Testis (tissue), 3 donors: ENCODE results near the gene S100B. TPM values are rescaled to one million over a fixed set of nuclear protein-coding genes. Genes with fewer than 3 reads are reported as not detected.

Experiments used
- DNase-seq: peaks from one replicate; pipeline ENCODE4 v3.0.0-alpha.2; 2019
- H3K27ac ChIP-seq, 2 donors: fragments of 200-600 bp; sonication (generic); one replicate each; pipeline ENCODE4 v1.5.1; 2019
- H3K27me3 ChIP-seq: fragments of 200-600 bp; sonication (generic); one replicate; pipeline ENCODE4 v1.5.1; 2019
- H3K36me3 ChIP-seq: fragments of 200-600 bp; sonication (generic); one replicate; pipeline ENCODE4 v1.5.1; 2017; ENCODE audit warnings: low read depth; ENCODE audit errors: missing control alignments
- H3K4me1 ChIP-seq: fragments of 200-600 bp; sonication (generic); one replicate; pipeline ENCODE4 v1.5.1; 2019
- H3K4me3 ChIP-seq, 2 donors: fragments of 200-600 bp; sonication (generic); one replicate each; pipeline ENCODE4 v1.5.1; 2017 to 2019
- H3K9me3 ChIP-seq: fragments of 200-600 bp; sonication (generic); one replicate; pipeline ENCODE4 v1.5.1; 2017
- POLR2A ChIP-seq: fragments of 450-650 bp; IDR thresholded peaks from one replicate; pipeline ENCODE4 v1.6.1; 2017; ENCODE audit warnings: antibody characterized with exemption, mild to moderate bottlenecking, moderate library complexity
- WGBS, 2 donors: methylation state at CpG; one replicate each; pipeline ENCODE4 v1.1.5; 2018; 5-methylcytosine and 5-hydroxymethylcytosine counted together
- intact Hi-C: fragments of 100-400 bp; cut with DNase I; formaldehyde crosslinking; loops from one replicate; pipeline ENCODE4 v1.15.1; 2023; ENCODE audit warnings: low total_unique reads
- polyA plus RNA-seq: library from polyadenylated mRNA; stranded (reverse); fragments of 350-450 nt; fragmentation: Illumina TruSeq; extraction: RNeasy Lipid Tissue Mini Kit (QIAGEN cat#74804); gene quantifications from one replicate; pipeline ENCODE4 v1.2.3, GENCODE V29; 2014; ENCODE audit warnings: low read depth, low replicate concordance; ENCODE audit not compliant: insufficient read depth
- total RNA-seq, 2 donors: library from RNA; depleted of rRNA; stranded (reverse); fragments of >200 nt; gene quantifications; one replicate each; pipeline ENCODE4 v1.2.3, GENCODE V29; 2016
- TF ChIP-seq, protein P1 (sequence below), 3 experiments: fragments of 450-650 bp in 2 of 3; fragments of 200-600 bp in 1 of 3; sonication (generic) in 1 of 3; IDR thresholded peaks; one replicate each; pipeline ENCODE4 v1.5.1; 2016 to 2019; ENCODE audit warnings: antibody characterized with exemption in 3 of 3, mild to moderate bottlenecking in 2 of 3, moderate library complexity in 1 of 3

S100B gene
- total and polyA plus RNA-seq, 3 donors from 2014 or later, result 2.7 to 7.4 (median 7.1) TPM

DNA sequence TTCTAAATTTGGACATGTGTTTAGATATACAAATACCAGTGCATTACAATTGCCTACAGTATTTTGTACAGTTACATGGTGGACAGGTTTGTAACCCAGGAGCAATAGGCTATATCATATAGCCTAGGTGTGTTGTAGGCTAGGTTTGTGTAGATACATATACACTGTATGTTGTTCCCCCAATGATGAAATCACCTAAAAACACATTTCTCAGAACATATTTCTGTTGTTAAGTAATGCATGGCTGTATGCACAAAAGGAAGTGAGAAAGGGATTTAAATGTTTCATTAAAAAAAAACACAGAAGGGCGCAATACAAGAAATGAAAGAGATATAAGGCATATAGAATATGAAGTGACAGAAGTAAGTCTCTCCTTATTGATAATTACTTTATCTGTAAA, 32.0 kb downstream of the S100B start:
- Histone ChIP-seq H3K27me3 (no peaks in the 10 kb centered on the region), H3K9me3 (no peaks in the 10 kb centered on the region), H3K36me3 (no peaks in the 10 kb centered on the region), H3K27ac (no peak overlapping the region), H3K4me3 (no peak overlapping the region), H3K4me1 (no peaks in the 10 kb centered on the region)
- 96 to 100% methylated on average over 1 of the region's 1 CpG for WGBS, 2 donors
- no peak for TF ChIP-seq POLR2A
- TF ChIP-seq, protein P1, sequence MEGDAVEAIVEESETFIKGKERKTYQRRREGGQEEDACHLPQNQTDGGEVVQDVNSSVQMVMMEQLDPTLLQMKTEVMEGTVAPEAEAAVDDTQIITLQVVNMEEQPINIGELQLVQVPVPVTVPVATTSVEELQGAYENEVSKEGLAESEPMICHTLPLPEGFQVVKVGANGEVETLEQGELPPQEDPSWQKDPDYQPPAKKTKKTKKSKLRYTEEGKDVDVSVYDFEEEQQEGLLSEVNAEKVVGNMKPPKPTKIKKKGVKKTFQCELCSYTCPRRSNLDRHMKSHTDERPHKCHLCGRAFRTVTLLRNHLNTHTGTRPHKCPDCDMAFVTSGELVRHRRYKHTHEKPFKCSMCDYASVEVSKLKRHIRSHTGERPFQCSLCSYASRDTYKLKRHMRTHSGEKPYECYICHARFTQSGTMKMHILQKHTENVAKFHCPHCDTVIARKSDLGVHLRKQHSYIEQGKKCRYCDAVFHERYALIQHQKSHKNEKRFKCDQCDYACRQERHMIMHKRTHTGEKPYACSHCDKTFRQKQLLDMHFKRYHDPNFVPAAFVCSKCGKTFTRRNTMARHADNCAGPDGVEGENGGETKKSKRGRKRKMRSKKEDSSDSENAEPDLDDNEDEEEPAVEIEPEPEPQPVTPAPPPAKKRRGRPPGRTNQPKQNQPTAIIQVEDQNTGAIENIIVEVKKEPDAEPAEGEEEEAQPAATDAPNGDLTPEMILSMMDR (IDR thresholded peaks at IDR 0.05), result no peak
- intact Hi-C loops, result no loop called here
- no peak for DNase-seq

- no peak overlapping the region for H3K4me3 ChIP-seq
- H3K27ac ChIP-seq, result no peak overlapping the region
- intact Hi-C loops, result no loop called here
- TF ChIP-seq, protein P1 (IDR thresholded peaks at IDR 0.05), result no peak
- TF ChIP-seq POLR2A, result no peak
- no peaks in the 10 kb centered on the region for H3K9me3 ChIP-seq
- no peaks in the 10 kb centered on the region for H3K4me1 ChIP-seq
- no peaks in the 10 kb centered on the region for H3K36me3 ChIP-seq
- H3K27me3 ChIP-seq, result no peaks in the 10 kb centered on the region
- DNase-seq, result no peak
These were observed 34.3 kb downstream of the S100B start for GRCh38 chr21:46570631-46571030.

DNA sequence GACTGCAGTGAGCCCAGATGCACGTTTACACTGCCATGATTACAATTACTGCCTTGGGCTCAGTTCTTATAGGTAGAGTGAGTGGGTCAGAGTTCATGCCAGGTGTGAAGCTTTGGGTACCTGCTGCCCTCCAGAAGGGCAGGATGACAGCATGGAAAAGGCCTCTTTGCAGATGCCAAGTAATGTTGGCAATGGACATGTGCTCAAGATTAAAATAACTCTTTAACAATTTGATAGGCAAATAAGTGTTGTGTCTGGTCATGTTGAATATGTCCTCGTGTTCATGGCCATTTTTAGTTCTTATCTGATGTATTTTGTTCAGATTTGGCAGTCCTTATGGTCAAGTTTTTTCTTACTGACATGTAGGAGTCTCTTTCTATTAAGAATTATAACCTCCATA, 34.8 kb downstream of the S100B start:
- no peak for DNase-seq
- intact Hi-C loops, result no loop called here
- Histone ChIP-seq H3K27me3 (no peaks in the 10 kb centered on the region), H3K36me3 (no peaks in the 10 kb centered on the region), H3K4me1 (no peaks in the 10 kb centered on the region), H3K27ac (no peak overlapping the region), H3K9me3 (no peaks in the 10 kb centered on the region), H3K4me3 (no peak overlapping the region)
- 68 to 73% methylated on average over 2 of the region's 2 CpGs for WGBS, 2 donors
- TF ChIP-seq, protein P1 (IDR thresholded peaks at IDR 0.05), result no peak
- TF ChIP-seq POLR2A, result no peak

DNA sequence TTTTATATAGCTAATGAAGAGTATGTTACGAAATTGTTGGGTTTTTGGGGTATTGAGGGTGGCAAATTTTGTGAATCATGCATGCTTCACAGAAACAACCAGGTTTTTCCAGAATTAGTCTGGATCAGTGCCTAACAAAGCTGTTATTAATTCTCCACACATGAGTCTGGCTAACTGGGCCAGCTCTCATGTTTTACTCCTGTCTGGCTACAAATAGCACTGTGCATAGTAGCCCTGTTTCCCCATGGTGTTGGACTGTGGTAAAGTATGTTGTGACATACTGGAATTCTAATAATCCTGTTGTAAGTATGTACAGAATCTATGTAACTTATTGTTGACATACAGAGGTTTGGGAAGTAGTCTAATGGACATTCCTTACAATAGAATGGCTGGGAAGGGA, 35.8 kb downstream of the S100B start:
- H3K9me3 ChIP-seq, result no peaks in the 10 kb centered on the region
- no peak for DNase-seq
- intact Hi-C loops, result no loop called here
- H3K27me3 ChIP-seq, result no peaks in the 10 kb centered on the region
- no peaks in the 10 kb centered on the region for H3K36me3 ChIP-seq
- TF ChIP-seq POLR2A, result no peak
- TF ChIP-seq, protein P1 (IDR thresholded peaks at IDR 0.05), result no peak
- WGBS, 2 donors, result 93 to 98% methylated on average over 1 of the region's 1 CpG
- H3K4me1 ChIP-seq, result no peaks in the 10 kb centered on the region
- H3K4me3 ChIP-seq, result no peak overlapping the region
- H3K27ac ChIP-seq, result no peak overlapping the region

- no peak for TF ChIP-seq POLR2A
- TF ChIP-seq, protein P1 (IDR thresholded peaks at IDR 0.05), result no peak
- Histone ChIP-seq H3K27ac (no peak overlapping the region), H3K27me3 (no peaks in the 10 kb centered on the region), H3K36me3 (no peaks in the 10 kb centered on the region), H3K4me3 (no peak overlapping the region), H3K9me3 (no peaks in the 10 kb centered on the region), H3K4me1 (no peaks in the 10 kb centered on the region)
- intact Hi-C loops, result no loop called here
- 90 to 93% methylated on average over 4 of the region's 4 CpGs for WGBS, 2 donors
- no peak for DNase-seq
These were observed 36.3 kb downstream of the S100B start for GRCh38 chr21:46568562-46568961.
